ENCODE data around the gene HOXB8. TPM values are rescaled to one million over a fixed set of nuclear protein-coding genes. Genes with fewer than 3 reads are reported as not detected.

The HOXB8 gene
- total RNA-seq, 1 experiment from 2014 or later: 0.70 TPM

- Histone ChIP-seq H3K27me3 (ENCODE audit: insufficient read depth, low read depth) (no peaks in the 10 kb centered on the region), H3K4me1 (replicated peaks; ENCODE audit: insufficient read depth) (no peaks in the 10 kb centered on the region), H3K4me3 (no peak overlapping the region), H3K36me3 (ENCODE audit: low read depth) (no peaks in the 10 kb centered on the region), H3K9me3 (ENCODE audit: insufficient read depth, low read depth) (no peaks in the 10 kb centered on the region), H4K20me1 (ENCODE audit: insufficient read depth) (no peaks in the 10 kb centered on the region), H3K9me2 (ENCODE audit: insufficient read depth) (no peaks in the 10 kb centered on the region), H2AFZ (no peak overlapping the region), H3K27ac (no peak overlapping the region), H3K79me2 (ENCODE audit: low read depth) (no peaks in the 10 kb centered on the region), H3F3A (ENCODE audit: insufficient read depth, low read depth) (no peaks in the 10 kb centered on the region), H3K4me2 (no peak overlapping the region)
- no TSS peak for BruUV-seq (replicated peaks)
- no peak for TF ChIP-seq EZH2 (IDR thresholded peaks at IDR 0.05; ENCODE audit: low read depth)
- no peak for TF ChIP-seq CTCF (conservative IDR thresholded peaks at IDR 0.05)
- intact Hi-C loops (cut with micrococcal nuclease; ENCODE audit: unreplicated experiment): no loop called here
- DNase-seq: no peak
- ChIA-PET CTCF (no interaction called here), POLR2A (ENCODE audit: unreplicated experiment) (no interaction called here)
These were observed 39.2 kb downstream of the HOXB8 start for GRCh38 chr17:48575673-48576478.

GRCh38 chr17:48575066-48575582 lies 40.0 kb downstream of the HOXB8 start:
- no peaks in the 10 kb centered on the region for H3K4me1 ChIP-seq (replicated peaks; ENCODE audit: insufficient read depth)
- BruUV-seq (replicated peaks): no TSS peak
- H3K79me2 ChIP-seq (ENCODE audit: low read depth): no peaks in the 10 kb centered on the region
- H3K36me3 ChIP-seq (ENCODE audit: low read depth): no peaks in the 10 kb centered on the region
- H4K20me1 ChIP-seq (ENCODE audit: insufficient read depth): no peaks in the 10 kb centered on the region
- ChIA-PET CTCF (no interaction called here), POLR2A (ENCODE audit: unreplicated experiment) (no interaction called here)
- H3K9me2 ChIP-seq (ENCODE audit: insufficient read depth): no peaks in the 10 kb centered on the region
- no peak for TF ChIP-seq CTCF (conservative IDR thresholded peaks at IDR 0.05)
- TF ChIP-seq EZH2 (IDR thresholded peaks at IDR 0.05; ENCODE audit: low read depth): no peak
- H3F3A ChIP-seq (ENCODE audit: insufficient read depth, low read depth): no peaks in the 10 kb centered on the region
- no peak overlapping the region for H3K4me3 ChIP-seq
- H3K9me3 ChIP-seq (ENCODE audit: insufficient read depth, low read depth): no peaks in the 10 kb centered on the region
- H3K27me3 ChIP-seq (ENCODE audit: insufficient read depth, low read depth): no peaks in the 10 kb centered on the region
- H3K27ac ChIP-seq: no peak overlapping the region
- DNase-seq: no peak
- intact Hi-C loops (cut with micrococcal nuclease; ENCODE audit: unreplicated experiment): no loop called here
- H3K4me2 ChIP-seq: no peak overlapping the region
- H2AFZ ChIP-seq: no peak overlapping the region

DNA sequence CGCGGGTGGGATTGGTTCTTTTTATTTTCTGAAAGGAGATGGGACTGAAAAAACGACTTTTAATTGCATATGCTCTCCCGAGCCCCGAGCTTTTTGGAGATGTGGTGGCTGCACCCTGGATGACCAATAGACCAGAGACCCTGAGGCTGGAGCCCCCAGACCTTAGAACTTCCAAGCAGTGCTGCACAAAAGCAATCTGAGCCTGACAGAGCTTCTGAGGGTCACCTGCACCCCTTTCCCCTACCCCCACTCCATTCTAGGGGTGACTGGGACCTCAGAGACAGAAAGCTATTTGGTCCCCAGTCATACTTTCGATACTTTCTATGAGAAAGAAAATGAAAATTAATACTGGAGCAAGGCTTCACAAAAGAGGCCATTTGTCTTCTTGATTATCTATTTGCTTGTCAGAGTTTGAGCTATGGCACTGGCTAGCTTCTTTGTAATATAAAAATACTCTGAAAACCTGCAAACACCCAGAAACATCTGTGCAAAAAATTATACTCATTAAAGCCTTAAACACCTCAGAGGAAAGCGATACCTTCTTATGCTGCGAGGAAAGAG lies 40.5 kb downstream of the HOXB8 start:
- Histone ChIP-seq H3K4me3 (no peak overlapping the region), H3K4me2 (no peak overlapping the region), H2AFZ (no peak overlapping the region), H3K4me1 (replicated peaks; ENCODE audit: insufficient read depth) (no peaks in the 10 kb centered on the region), H3F3A (ENCODE audit: insufficient read depth, low read depth) (no peaks in the 10 kb centered on the region), H3K27ac (no peak overlapping the region), H3K9me2 (ENCODE audit: insufficient read depth) (no peaks in the 10 kb centered on the region), H3K27me3 (ENCODE audit: insufficient read depth, low read depth) (no peaks in the 10 kb centered on the region), H3K36me3 (ENCODE audit: low read depth) (no peaks in the 10 kb centered on the region), H3K9me3 (ENCODE audit: insufficient read depth, low read depth) (no peaks in the 10 kb centered on the region), H4K20me1 (ENCODE audit: insufficient read depth) (no peaks in the 10 kb centered on the region), H3K79me2 (ENCODE audit: low read depth) (no peaks in the 10 kb centered on the region)
- no peak for DNase-seq
- no TSS peak for BruUV-seq (replicated peaks)
- TF ChIP-seq CTCF (conservative IDR thresholded peaks at IDR 0.05) (no peak), EZH2 (IDR thresholded peaks at IDR 0.05; ENCODE audit: low read depth) (no peak)
- intact Hi-C loops (cut with micrococcal nuclease; ENCODE audit: unreplicated experiment): no loop called here
- CTCF ChIA-PET: no interaction called here
- POLR2A ChIA-PET (ENCODE audit: unreplicated experiment): no interaction called here
